Measurements from ENCODE around the gene THAP4.
"Not testable (repeated sequence)": the region's sequence is repeated elsewhere in the genome, so short reads cannot be mapped to it uniquely, and the experiment has no call there.

The THAP4 gene

GRCh38 chr2:241577413-241578122, 59.4 kb downstream of the THAP4 start:
- DNase-seq, result no peak

GRCh38 chr2:241576293-241576654, 60.7 kb downstream of the THAP4 start:
- no peak for DNase-seq

- no peak for DNase-seq
These were observed 61.2 kb downstream of the THAP4 start for GRCh38 chr2:241575624-241576292.

GRCh38 chr2:241574911-241575623, 61.9 kb downstream of the THAP4 start:
- no peak for DNase-seq

- DNase-seq, result no peak
These were observed 63.2 kb downstream of the THAP4 start for GRCh38 chr2:241573741-241574140.

- DNase-seq, result not testable (repeated sequence)
These were observed 63.9 kb downstream of the THAP4 start for GRCh38 chr2:241572915-241573651.

GRCh38 chr2:241571821-241572620, 64.9 kb downstream of the THAP4 start:
- no peak for DNase-seq

GRCh38 chr2:241570961-241571581, 65.9 kb downstream of the THAP4 start:
- no peak for DNase-seq

GRCh38 chr2:241569831-241570281, 67.1 kb downstream of the THAP4 start:
- DNase-seq, result no peak

GRCh38 chr2:241568726-241569125, 68.2 kb downstream of the THAP4 start:
- no peak for DNase-seq

GRCh38 chr2:241567776-241568175, 69.2 kb downstream of the THAP4 start:
- DNase-seq, result no peak

GRCh38 chr2:241567266-241567665, 69.7 kb downstream of the THAP4 start:
- DNase-seq, result not testable (repeated sequence)

- no peak for DNase-seq
These were observed 70.5 kb downstream of the THAP4 start for GRCh38 chr2:241566468-241566867.

GRCh38 chr2:241566021-241566420, 70.9 kb downstream of the THAP4 start:
- DNase-seq, result not testable (repeated sequence)

- no peak for DNase-seq
These were observed 71.5 kb downstream of the THAP4 start for GRCh38 chr2:241565411-241565810.

GRCh38 chr2:241564596-241565410, 72.2 kb downstream of the THAP4 start:
- DNase-seq, result no peak

- no peak for DNase-seq
These were observed 72.9 kb downstream of the THAP4 start for GRCh38 chr2:241563981-241564595.

GRCh38 chr2:241563571-241563980, 73.4 kb downstream of the THAP4 start:
- DNase-seq, result no peak

- DNase-seq, result no peak
These were observed 73.9 kb downstream of the THAP4 start for GRCh38 chr2:241563031-241563507.

GRCh38 chr2:241562269-241562891, 74.6 kb downstream of the THAP4 start:
- no peak for DNase-seq

All from GDM1 (cell line).